ENCODE data around the gene LAMC2.

- no peak for TF ChIP-seq CTCF (IDR thresholded peaks at IDR 0.05)
- TF ChIP-seq EZH2 (IDR thresholded peaks at IDR 0.05): no peak
These were observed 8.0 kb downstream of the LAMC2 start for GRCh38 chr1:183193963-183194525.

All from neural progenitor cell (in vitro differentiated cells).